ENCODE data around the gene KIAA2012. TPM values are rescaled to one million over a fixed set of nuclear protein-coding genes. Genes with fewer than 3 reads are reported as not detected.
A peak's percentile ranks its signal among the peaks of the same experiment; 100 is the strongest.

Gene KIAA2012
- total RNA-seq, 1 donor = not detected

DNA sequence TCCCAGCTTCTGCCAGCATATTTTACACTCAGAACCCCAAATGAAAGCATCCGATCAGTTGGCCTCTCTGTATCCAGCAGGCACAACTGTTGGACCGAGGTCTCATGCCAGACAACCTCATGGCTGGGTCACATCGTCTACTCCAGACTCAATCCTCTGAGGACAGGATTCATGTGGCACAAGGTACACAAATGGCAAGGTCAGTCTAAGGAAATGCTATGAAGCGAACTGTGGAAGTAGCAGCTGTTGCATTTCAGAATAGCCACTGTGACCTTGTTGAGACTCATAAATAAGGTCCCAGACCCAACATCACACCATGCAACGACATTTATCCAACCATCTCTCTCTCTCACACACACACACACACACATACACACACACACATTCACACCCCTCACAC, 46.5 kb upstream of the KIAA2012 start:
- H3K27ac ChIP-seq (ENCODE audit: low read depth, low read length) = no peak overlapping the region
- no peaks in the 10 kb centered on the region for H3K27me3 ChIP-seq (ENCODE audit: insufficient read depth, low read length)
- no peak for DNase-seq (ENCODE audit: insufficient read length, low spot score, missing footprints)
- peaks cover 8% of the 10 kb centered on the region for H3K4me1 ChIP-seq (ENCODE audit: insufficient read depth, low read length)
- no peaks in the 10 kb centered on the region for H3K36me3 ChIP-seq (ENCODE audit: insufficient read depth, low read length)
- no peak overlapping the region for H2AFZ ChIP-seq (ENCODE audit: low read length)
- no peaks in the 10 kb centered on the region for H3K79me2 ChIP-seq (ENCODE audit: insufficient read depth, low read length)
- no peaks in the 10 kb centered on the region for H3K9me3 ChIP-seq (ENCODE audit: low read depth, low read length)
- H3K4me3 ChIP-seq (ENCODE audit: insufficient read depth, low read length) = no peak overlapping the region
- TF ChIP-seq, protein P1, sequence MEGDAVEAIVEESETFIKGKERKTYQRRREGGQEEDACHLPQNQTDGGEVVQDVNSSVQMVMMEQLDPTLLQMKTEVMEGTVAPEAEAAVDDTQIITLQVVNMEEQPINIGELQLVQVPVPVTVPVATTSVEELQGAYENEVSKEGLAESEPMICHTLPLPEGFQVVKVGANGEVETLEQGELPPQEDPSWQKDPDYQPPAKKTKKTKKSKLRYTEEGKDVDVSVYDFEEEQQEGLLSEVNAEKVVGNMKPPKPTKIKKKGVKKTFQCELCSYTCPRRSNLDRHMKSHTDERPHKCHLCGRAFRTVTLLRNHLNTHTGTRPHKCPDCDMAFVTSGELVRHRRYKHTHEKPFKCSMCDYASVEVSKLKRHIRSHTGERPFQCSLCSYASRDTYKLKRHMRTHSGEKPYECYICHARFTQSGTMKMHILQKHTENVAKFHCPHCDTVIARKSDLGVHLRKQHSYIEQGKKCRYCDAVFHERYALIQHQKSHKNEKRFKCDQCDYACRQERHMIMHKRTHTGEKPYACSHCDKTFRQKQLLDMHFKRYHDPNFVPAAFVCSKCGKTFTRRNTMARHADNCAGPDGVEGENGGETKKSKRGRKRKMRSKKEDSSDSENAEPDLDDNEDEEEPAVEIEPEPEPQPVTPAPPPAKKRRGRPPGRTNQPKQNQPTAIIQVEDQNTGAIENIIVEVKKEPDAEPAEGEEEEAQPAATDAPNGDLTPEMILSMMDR (IDR thresholded peaks at IDR 0.05; ENCODE audit: extremely low read depth, low read depth, low read length) = no peak
- no peaks in the 10 kb centered on the region for H4K20me1 ChIP-seq (ENCODE audit: insufficient read depth, low read length)
- H3K4me2 ChIP-seq (ENCODE audit: insufficient read depth, low read length) = no peak overlapping the region

- Histone ChIP-seq H4K20me1 (ENCODE audit: insufficient read depth, low read length) (peaks cover 13% of the 10 kb centered on the region), H3K27ac (ENCODE audit: low read depth, low read length) (peak overlapping the region; percentile 75), H3K4me3 (ENCODE audit: insufficient read depth, low read length) (no peak overlapping the region), H3K27me3 (ENCODE audit: insufficient read depth, low read length) (no peaks in the 10 kb centered on the region), H3K4me1 (ENCODE audit: insufficient read depth, low read length) (peaks cover 23% of the 10 kb centered on the region), H3K36me3 (ENCODE audit: insufficient read depth, low read length) (peaks cover 2% of the 10 kb centered on the region), H2AFZ (ENCODE audit: low read length) (peak overlapping the region; percentile 23), H3K79me2 (ENCODE audit: insufficient read depth, low read length) (peaks cover 13% of the 10 kb centered on the region), H3K4me2 (ENCODE audit: insufficient read depth, low read length) (peak overlapping the region; percentile 14), H3K9me3 (ENCODE audit: low read depth, low read length) (no peaks in the 10 kb centered on the region)
- peak; percentile 94 for DNase-seq (ENCODE audit: insufficient read length, low spot score, missing footprints)
- TF ChIP-seq, protein P1 (IDR thresholded peaks at IDR 0.05; ENCODE audit: extremely low read depth, low read depth, low read length) = no peak
Measured at GRCh38 chr2:202030691-202031090, 42.4 kb upstream of the KIAA2012 start.

DNA sequence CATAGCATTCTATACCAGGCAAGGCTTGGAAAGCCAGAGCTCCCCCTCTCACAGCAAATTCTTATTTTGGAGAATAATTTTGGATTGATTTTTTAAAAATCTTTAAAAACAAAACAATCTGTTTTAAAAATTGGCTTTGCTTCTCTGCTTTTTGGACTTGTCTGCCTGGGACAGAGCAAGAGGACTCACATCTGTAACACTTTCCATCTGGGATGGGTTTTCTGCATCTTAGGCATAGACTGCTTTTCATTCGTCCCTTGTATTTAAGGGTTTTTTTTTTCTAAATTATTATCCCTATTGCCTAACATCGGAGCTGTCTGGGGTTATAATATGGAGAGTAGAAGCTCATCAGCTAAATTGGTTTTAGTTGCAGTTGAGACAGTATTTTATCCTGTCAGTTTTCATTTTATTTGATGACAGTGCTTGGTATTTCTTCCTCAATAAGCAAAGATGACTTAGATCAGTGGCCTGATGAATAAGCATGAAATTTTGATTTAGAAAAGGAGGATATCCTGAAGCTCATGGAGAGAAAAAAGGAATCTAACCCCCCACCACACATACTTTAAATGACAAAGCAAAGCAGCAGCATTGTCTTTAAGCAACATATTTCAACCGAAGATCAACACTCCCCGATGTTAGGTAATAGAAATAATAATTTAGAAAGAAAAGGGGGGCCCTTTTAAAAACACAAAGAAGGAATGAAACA, 41.7 kb upstream of the KIAA2012 start:
- Histone ChIP-seq H3K4me2 (ENCODE audit: insufficient read depth, low read length) (peak overlapping the region; percentile 90), H3K27ac (ENCODE audit: low read depth, low read length) (peak overlapping the region; percentile 91), H3K4me3 (ENCODE audit: insufficient read depth, low read length) (peak overlapping the region; percentile 80), H4K20me1 (ENCODE audit: insufficient read depth, low read length) (peaks cover 18% of the 10 kb centered on the region), H3K36me3 (ENCODE audit: insufficient read depth, low read length) (peaks cover 7% of the 10 kb centered on the region), H3K79me2 (ENCODE audit: insufficient read depth, low read length) (peaks cover 20% of the 10 kb centered on the region), H3K27me3 (ENCODE audit: insufficient read depth, low read length) (no peaks in the 10 kb centered on the region), H2AFZ (ENCODE audit: low read length) (no peak overlapping the region), H3K9me3 (ENCODE audit: low read depth, low read length) (no peaks in the 10 kb centered on the region), H3K4me1 (ENCODE audit: insufficient read depth, low read length) (peaks cover 29% of the 10 kb centered on the region)
- no peak for DNase-seq (ENCODE audit: insufficient read length, low spot score, missing footprints)
- TF ChIP-seq, protein P1 (IDR thresholded peaks at IDR 0.05; ENCODE audit: extremely low read depth, low read depth, low read length) = no peak

GRCh38 chr2:202032846-202033316, 40.2 kb upstream of the KIAA2012 start:
- peaks cover 21% of the 10 kb centered on the region for H3K36me3 ChIP-seq (ENCODE audit: insufficient read depth, low read length)
- peak overlapping the region; percentile 90 for H3K4me2 ChIP-seq (ENCODE audit: insufficient read depth, low read length)
- peak overlapping the region; percentile 92 for H2AFZ ChIP-seq (ENCODE audit: low read length)
- peak; percentile 93 for DNase-seq (ENCODE audit: insufficient read length, low spot score, missing footprints)
- H3K79me2 ChIP-seq (ENCODE audit: insufficient read depth, low read length) = peaks cover 35% of the 10 kb centered on the region
- TF ChIP-seq, protein P1 (IDR thresholded peaks at IDR 0.05; ENCODE audit: extremely low read depth, low read depth, low read length) = no peak
- peak overlapping the region; percentile 80 for H3K4me3 ChIP-seq (ENCODE audit: insufficient read depth, low read length)
- H3K4me1 ChIP-seq (ENCODE audit: insufficient read depth, low read length) = peaks cover 41% of the 10 kb centered on the region
- H3K27ac ChIP-seq (ENCODE audit: low read depth, low read length) = peak overlapping the region; percentile 91
- peaks cover 28% of the 10 kb centered on the region for H4K20me1 ChIP-seq (ENCODE audit: insufficient read depth, low read length)
- no peaks in the 10 kb centered on the region for H3K9me3 ChIP-seq (ENCODE audit: low read depth, low read length)
- no peaks in the 10 kb centered on the region for H3K27me3 ChIP-seq (ENCODE audit: insufficient read depth, low read length)
